ENCODE results near the gene SCUBE3.

SCUBE3 gene

DNA sequence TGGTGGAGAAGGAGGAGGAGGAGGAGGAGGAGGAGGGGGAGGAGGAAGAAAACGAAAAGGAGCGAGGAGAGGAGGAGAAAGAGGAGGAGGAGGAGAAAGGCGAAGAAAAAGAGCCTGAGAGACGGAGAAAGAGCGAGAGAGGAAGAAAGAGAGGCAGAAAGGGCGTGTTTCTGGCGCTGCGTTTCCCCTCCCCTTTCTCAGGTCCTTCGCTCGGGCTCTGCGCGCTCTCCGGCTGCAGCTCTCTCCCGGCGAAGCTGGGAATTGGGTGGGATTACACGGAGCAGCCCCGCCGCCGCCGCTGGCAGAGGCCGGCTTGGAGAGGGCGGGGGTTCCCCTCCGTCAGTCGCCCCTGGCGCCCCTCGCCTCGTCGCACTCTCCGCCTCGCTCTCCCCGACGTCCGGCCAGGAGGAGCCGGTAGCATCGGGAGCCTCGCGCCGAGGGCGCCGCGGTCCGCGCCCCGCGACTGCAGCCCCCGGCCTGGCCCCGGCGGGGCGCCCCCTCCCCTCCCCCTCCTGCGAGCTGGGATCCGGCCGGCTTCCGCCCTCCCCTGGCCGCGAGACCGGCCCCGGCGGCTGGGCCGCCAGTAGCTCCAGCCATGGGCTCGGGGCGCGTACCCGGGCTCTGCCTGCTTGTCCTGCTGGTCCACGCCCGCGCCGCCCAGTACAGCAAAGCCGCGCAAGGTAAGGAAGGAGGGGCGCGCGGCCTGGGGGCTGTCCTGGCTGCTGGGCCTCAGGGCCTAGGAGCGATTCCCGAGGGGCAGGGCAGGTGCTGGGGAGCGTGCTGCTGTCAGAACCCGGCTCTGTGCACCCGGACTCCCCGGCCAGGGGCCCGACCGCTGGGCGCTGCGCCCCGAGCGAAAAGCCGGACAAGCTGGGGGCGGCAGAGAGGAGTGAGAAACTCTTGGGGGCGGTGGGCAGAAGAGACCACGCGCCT lies at the start of gene SCUBE3:
SCUBE3 (plus strand) TSS at position 133 of the 933 bp plus-strand sequence; CDS start at position 596, 463 bp downstream.
- peak; percentile 50 for DNase-seq (ENCODE audit: low read depth)
- peak within 1 kb of the TSS; percentile 37 for H3K4me3 ChIP-seq (ENCODE audit: low read length)
- TF ChIP-seq, protein P1, sequence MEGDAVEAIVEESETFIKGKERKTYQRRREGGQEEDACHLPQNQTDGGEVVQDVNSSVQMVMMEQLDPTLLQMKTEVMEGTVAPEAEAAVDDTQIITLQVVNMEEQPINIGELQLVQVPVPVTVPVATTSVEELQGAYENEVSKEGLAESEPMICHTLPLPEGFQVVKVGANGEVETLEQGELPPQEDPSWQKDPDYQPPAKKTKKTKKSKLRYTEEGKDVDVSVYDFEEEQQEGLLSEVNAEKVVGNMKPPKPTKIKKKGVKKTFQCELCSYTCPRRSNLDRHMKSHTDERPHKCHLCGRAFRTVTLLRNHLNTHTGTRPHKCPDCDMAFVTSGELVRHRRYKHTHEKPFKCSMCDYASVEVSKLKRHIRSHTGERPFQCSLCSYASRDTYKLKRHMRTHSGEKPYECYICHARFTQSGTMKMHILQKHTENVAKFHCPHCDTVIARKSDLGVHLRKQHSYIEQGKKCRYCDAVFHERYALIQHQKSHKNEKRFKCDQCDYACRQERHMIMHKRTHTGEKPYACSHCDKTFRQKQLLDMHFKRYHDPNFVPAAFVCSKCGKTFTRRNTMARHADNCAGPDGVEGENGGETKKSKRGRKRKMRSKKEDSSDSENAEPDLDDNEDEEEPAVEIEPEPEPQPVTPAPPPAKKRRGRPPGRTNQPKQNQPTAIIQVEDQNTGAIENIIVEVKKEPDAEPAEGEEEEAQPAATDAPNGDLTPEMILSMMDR (IDR thresholded peaks at IDR 0.05; ENCODE audit: insufficient read depth, low read depth, low read length, missing control alignments): no peak

DNA sequence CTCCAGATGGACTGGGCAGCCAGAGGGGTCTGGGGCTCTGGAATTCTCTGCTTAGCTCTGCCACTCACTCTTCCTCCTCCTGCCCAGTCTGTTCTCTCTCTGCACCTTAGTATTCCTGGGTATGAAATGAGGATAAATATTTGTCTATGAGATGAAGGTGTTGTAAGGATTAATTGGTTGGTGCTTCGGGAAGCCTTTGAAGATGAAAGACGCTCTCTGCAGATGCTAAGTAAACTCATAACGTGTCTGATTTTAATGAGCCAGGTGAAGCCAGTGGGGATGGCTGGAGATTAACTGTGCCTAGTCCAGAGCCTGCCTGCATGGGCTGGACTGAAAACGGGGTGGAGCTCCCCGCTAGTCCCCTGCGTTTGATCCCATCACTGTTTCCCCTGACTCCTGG lies 49.5 kb upstream of the SCUBE3 start:
- no peak overlapping the region for H3K4me3 ChIP-seq (ENCODE audit: low read length)
- no peak for DNase-seq (ENCODE audit: low read depth)
- TF ChIP-seq, protein P1 (IDR thresholded peaks at IDR 0.05; ENCODE audit: insufficient read depth, low read depth, low read length, missing control alignments): no peak

DNA sequence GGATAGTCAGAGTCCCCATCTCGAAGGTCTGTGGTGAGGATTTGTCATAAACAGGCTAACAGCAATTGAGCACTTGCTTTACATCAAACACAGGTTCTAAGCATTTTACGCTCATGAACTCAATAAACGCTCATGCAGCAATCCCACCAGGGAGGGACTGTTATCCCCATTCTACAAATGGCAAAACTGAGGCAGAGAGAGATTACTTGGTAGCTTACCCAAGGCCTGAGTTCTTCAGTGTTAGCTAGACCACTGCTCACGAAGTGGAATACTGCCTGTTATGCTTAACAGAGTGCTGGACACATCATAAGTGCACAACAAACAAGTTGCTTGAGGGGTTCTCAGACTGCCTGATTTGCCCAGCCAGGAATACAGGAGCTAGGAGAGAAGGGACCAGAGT lies 48.9 kb upstream of the SCUBE3 start:
- TF ChIP-seq, protein P1 (IDR thresholded peaks at IDR 0.05; ENCODE audit: insufficient read depth, low read depth, low read length, missing control alignments): no peak
- DNase-seq (ENCODE audit: low read depth): no peak
- H3K4me3 ChIP-seq (ENCODE audit: low read length): no peak overlapping the region

DNA sequence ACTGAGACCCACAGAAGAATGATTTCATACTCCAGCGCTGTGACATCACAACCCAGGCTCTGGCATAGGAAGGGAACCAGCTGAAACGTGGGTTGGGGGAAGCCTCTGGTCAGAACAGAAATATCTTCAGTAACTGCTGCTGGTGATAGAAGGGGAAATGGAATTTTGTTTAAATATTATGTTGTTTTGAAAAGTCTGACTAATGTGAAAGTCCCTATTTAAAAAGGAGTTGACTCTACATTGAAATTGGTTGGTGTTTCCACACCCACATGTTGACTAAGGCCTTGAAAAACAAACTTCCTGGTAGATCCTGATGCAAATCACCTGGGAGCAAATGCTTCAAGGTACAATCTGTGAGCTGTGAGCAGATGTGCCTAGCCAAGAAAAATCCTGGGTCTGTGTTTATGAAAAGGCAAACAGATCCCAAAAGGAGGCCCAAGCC lies 48.1 kb upstream of the SCUBE3 start:
- TF ChIP-seq, protein P1 (IDR thresholded peaks at IDR 0.05; ENCODE audit: insufficient read depth, low read depth, low read length, missing control alignments): no peak
- H3K4me3 ChIP-seq (ENCODE audit: low read length): no peak overlapping the region
- peak; percentile 94 for DNase-seq (ENCODE audit: low read depth)

DNA sequence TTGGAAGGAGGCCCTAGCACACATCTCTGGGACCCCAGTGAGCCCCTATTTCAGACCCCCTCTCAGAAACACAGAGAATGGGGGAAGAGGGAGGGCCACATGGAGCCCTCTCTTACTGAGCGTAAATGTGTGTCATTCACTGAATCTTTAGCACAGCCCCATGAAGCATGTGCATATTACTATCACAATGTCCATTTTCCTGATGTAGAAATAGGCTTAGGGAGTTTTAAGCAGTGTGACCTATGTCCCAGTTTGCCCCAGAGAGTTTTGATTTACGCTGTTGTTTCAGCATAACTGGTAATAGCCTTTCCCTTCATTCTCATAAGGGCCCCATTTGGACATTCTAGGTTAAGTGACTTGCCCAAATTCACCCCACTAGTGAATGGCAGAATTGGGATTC lies 47.6 kb upstream of the SCUBE3 start:
- DNase-seq (ENCODE audit: low read depth): no peak
- H3K4me3 ChIP-seq (ENCODE audit: low read length): no peak overlapping the region
- TF ChIP-seq, protein P1 (IDR thresholded peaks at IDR 0.05; ENCODE audit: insufficient read depth, low read depth, low read length, missing control alignments): no peak

DNA sequence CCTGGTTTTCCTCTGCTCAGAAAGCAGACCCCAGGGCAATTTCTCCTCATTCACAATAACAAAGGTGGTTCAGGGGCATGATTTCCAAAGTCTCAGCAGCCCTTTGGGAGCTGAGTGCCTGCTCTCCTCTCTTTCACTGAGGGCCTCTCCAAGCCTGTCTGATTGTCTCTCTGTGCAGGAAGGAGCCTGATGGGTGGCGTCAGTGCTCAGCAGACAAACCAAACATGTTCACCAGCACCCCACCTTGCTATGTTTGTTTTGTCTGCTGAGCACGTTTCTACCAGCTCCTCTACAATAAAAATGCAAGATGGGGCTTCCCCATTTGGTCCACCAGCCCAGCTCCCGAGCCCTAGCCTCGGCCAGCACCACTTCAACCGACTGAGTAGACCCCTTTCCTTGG lies 47.2 kb upstream of the SCUBE3 start:
- peak; percentile 77 for DNase-seq (ENCODE audit: low read depth)
- TF ChIP-seq, protein P1 (IDR thresholded peaks at IDR 0.05; ENCODE audit: insufficient read depth, low read depth, low read length, missing control alignments): no peak
- H3K4me3 ChIP-seq (ENCODE audit: low read length): no peak overlapping the region
